ENCODE measurements around the gene CHST11.

The CHST11 gene

DNA sequence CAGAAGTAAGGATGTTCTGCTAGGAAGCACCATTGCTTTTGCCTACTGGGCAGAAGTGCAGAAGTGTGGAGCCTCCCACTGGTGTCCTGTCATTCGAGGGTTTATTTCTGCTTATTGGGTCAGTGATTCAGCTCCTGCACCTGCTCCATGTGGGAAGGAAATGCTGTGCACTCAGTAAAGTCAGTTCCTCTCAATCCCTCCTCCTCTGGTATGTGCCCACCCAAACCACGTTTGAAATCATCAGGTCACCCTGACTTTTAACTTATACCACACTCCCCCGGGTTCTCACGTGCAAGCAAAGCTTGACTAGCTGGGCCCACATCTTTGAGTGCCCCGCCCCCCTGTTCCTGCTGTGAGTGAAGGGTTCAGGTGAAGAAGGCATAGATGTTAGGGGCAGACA, 223.7 kb downstream of the CHST11 start:
- DNase-seq (ENCODE audit: low read depth): no peak
- TF ChIP-seq, protein P1, sequence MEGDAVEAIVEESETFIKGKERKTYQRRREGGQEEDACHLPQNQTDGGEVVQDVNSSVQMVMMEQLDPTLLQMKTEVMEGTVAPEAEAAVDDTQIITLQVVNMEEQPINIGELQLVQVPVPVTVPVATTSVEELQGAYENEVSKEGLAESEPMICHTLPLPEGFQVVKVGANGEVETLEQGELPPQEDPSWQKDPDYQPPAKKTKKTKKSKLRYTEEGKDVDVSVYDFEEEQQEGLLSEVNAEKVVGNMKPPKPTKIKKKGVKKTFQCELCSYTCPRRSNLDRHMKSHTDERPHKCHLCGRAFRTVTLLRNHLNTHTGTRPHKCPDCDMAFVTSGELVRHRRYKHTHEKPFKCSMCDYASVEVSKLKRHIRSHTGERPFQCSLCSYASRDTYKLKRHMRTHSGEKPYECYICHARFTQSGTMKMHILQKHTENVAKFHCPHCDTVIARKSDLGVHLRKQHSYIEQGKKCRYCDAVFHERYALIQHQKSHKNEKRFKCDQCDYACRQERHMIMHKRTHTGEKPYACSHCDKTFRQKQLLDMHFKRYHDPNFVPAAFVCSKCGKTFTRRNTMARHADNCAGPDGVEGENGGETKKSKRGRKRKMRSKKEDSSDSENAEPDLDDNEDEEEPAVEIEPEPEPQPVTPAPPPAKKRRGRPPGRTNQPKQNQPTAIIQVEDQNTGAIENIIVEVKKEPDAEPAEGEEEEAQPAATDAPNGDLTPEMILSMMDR (IDR thresholded peaks at IDR 0.05; ENCODE audit: low read length, missing control alignments): no peak
- no peak overlapping the region for H3K4me3 ChIP-seq (replicated peaks; ENCODE audit: low read depth, low read length)

DNA sequence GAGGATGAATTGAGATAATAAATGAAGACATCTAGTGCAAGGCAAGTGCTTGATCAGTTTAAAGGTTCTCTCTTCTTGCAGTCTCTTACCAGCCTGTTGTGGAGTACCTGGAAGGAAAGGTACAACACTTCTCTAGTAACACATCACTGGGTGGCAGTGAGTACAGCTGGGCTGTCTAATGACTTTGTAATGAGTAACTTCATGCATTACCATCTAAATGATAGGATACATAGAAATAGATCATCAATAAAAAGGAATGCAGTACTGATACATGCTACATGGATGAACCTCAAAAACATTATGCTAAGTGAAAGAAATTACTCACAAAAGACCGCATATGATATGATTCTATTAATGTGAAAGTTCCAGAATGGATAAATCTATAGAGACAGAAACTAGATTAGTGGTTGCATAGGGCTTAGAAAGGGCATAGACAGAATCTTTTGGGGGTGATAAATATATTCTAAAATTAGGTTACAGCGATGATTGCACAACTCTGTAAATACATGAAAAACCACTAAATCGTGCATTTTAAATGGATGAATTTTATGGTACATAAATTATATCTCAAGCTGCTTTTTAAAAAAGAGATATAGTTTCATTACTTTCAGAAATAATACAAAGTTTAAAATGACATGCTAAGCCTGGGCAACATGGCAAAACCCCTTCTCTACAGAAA, 224.4 kb downstream of the CHST11 start:
- no peak overlapping the region for H3K4me3 ChIP-seq (replicated peaks; ENCODE audit: low read depth, low read length)
- TF ChIP-seq, protein P1 (IDR thresholded peaks at IDR 0.05; ENCODE audit: low read length, missing control alignments): no peak
- no peak for DNase-seq (ENCODE audit: low read depth)

DNA sequence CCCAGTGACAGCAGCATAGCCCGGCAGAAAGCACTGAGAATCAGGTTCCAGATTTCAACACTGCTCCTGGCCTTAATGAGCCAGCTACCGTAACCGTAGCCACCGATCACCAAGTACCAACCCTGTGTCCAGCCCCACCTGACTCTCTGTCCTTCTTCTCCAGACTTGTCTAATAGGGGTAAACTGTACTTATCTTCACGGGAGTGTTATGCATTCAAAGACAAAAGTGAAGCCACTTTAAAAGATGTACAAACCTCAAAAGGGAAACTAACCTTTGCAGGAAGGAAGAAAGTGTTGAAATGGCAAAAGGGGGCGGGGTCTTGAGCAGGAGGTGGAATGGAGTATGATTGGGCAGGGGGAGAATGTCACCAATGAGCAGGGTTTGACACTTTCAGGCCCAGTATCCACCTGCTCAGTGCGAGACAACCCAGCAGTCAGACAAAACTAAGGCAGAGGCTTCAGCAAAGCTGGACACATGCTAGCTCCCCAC, 226.1 kb downstream of the CHST11 start:
- DNase-seq (ENCODE audit: low read depth): no peak
- no peak overlapping the region for H3K4me3 ChIP-seq (replicated peaks; ENCODE audit: low read depth, low read length)
- TF ChIP-seq, protein P1 (IDR thresholded peaks at IDR 0.05; ENCODE audit: low read length, missing control alignments): no peak

DNA sequence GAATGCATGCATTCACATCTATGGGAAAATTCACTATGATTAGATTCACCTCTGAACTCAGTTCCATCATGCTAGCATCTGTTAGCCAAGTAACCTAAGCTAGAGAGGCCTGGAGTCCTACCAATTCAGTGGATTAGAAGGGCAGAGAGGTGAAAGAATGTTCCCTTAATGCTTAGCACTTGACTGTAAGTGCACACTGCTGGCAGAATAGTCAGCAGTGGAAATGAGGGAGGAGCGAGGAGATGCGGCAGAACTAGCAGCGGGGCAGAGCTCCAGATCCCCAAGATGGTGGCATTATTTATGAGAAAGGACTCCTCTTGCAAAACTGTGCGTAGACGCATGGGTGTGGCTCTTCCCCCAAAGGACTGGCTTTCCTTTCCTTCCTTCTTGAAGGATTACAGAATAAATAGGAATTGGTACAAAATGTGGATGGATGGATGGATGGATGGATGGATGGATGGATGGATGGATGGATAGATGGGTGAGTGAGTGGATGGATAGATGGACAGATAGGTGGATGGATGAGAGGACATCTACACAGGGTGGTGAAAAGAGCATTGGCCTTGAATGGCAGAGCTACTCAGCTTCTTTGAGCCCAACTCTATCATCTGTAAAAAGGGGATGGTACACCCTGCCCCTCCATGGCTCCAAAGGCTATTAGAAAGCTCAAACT, 227.2 kb downstream of the CHST11 start:
- TF ChIP-seq, protein P1 (IDR thresholded peaks at IDR 0.05; ENCODE audit: low read length, missing control alignments): no peak
- H3K4me3 ChIP-seq (replicated peaks; ENCODE audit: low read depth, low read length): no peak overlapping the region
- DNase-seq (ENCODE audit: low read depth): no peak

DNA sequence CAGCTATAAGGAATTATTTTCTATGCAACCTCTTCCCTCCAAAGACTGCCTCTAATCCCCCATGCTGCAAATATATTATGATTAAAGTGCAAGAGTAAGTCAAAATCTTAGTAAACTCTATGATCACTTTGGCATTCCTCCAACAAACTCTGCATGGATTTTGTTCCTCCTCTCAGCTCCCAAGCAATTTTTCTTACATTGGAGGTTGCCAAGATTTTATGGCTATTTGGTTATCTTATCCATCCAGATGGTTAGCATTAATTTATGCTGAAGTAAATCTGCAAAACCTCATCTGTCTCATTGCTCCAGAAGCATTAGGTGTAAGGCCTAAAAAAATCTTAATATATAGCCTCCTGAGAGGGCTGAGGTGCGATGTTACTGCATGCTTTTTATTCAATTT, 228.1 kb downstream of the CHST11 start:
- TF ChIP-seq, protein P1 (IDR thresholded peaks at IDR 0.05; ENCODE audit: low read length, missing control alignments): no peak
- H3K4me3 ChIP-seq (replicated peaks; ENCODE audit: low read depth, low read length): no peak overlapping the region
- peak; percentile 62 for DNase-seq (ENCODE audit: low read depth)

DNA sequence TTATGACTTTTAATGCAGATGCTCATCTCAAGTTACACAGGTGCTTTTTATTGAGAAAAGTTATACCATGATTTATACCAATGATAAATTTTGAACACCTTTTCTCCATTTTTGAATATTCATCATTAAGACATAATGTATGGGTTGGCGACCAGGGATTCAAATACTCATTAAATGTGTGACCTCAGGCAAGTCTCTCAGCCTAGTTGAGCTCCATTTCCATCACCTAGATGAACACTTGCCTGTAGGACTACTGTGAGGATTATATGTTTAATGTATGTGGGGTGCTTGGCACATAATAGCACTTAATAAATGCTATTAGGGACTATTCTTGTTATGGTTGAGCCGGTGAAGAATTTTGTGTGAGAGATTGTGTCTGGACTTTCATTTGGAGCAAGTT, 228.6 kb downstream of the CHST11 start:
- DNase-seq (ENCODE audit: low read depth): no peak
- TF ChIP-seq, protein P1 (IDR thresholded peaks at IDR 0.05; ENCODE audit: low read length, missing control alignments): no peak

More for the DNA sequence above, 228.6 kb downstream of the CHST11 start:
- H3K4me3 ChIP-seq (replicated peaks; ENCODE audit: low read depth, low read length): no peak overlapping the region

Measured in fibroblast of pulmonary artery (primary cell).